NCI-H2171 treated with DMSO at 0.1 percent for 48 hours (cell line): ENCODE measurements around the gene MAPK4.

Experiments used
- DNase-seq: peaks from one replicate; lab custom pipeline; 2025; lab: John Stamatoyannopoulos, UW

The MAPK4 gene

DNA sequence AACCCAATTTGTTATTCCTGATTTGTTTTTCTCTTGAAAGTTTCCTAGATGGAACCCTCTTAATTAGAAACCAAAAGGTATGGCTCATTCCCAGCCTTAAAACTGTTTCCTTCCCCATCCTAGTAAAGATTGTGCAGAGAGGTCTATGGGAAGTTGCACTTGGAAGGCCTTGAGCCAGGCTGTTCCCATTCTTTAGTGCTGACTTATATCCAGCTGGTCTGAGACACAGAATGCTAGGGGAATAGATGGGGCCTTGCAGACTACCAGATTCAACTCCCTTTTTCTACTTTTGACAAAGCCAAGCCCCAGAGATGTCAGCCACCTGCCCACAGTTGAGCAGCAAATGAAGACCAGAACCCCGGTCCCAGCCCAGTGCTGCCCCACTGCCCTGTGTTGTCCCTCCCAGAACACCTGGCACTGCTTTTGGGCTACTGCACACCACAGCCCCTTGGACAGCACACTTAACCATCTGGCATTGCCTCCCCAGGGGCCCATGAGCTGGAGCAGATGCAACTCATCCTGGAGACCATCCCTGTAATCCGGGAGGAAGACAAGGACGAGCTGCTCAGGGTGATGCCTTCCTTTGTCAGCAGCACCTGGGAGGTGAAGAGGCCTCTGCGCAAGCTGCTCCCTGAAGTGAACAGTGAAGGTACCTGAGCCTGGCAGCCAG lies 161.7 kb downstream of the MAPK4 start:
- peak; percentile 43 for DNase-seq

- no peak for DNase-seq
Measured at GRCh38 chr18:50722311-50722710, 162.4 kb downstream of the MAPK4 start.

- no peak for DNase-seq
Measured at GRCh38 chr18:50724751-50725151, 164.9 kb downstream of the MAPK4 start.

- DNase-seq = peak; percentile 84
Measured at GRCh38 chr18:50726960-50727589, 167.2 kb downstream of the MAPK4 start.

GRCh38 chr18:50727721-50728471 lies 168.0 kb downstream of the MAPK4 start:
- DNase-seq = no peak

GRCh38 chr18:50729376-50729775 lies 169.5 kb downstream of the MAPK4 start:
- DNase-seq = no peak

DNA sequence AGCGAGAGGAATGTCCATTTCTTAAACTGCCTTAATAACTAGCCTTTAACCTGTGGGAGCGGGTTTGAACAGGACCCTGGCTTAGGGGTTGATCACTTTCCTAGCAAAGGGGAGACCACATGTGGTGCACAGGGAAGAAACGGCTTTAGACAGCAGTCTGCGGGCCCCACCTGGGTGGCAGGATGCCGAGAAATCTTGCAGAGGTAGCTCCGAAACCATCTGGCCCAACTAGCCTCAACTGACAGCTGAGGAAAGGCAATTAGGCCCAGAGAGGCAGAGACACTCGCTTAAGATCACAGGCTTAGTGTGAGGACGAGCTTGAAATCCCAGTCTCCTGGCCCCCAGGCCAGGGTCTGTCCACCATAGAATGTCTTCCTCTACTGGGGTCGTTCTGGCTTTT lies 170.1 kb downstream of the MAPK4 start:
- peak; percentile 53 for DNase-seq

- DNase-seq = no peak
Measured at GRCh38 chr18:50734342-50734741, 174.5 kb downstream of the MAPK4 start.

DNA sequence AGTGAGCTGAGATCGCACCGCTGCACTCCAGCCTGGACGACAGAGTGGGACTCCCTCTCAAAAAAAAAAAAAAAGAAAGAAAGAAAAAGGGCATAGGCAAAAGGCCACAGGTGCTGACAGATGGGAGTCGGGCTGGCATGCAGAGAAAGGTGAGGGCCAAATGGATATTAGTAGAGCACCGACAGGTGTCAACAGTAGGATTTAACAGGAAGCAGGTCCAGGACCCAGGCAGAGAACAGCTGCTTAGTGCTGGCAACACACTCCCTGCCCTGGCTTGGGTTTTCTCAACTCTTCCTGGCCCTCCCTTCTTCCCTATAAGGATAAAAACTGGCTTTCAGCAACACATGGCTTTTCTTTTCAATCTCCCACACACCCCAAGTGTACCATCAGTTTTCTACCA lies 175.0 kb downstream of the MAPK4 start:
- peak; percentile 32 for DNase-seq

GRCh38 chr18:50737127-50737526 lies 177.2 kb downstream of the MAPK4 start:
- DNase-seq = no peak

GRCh38 chr18:50738098-50738757 lies 178.3 kb downstream of the MAPK4 start:
- no peak for DNase-seq

DNA sequence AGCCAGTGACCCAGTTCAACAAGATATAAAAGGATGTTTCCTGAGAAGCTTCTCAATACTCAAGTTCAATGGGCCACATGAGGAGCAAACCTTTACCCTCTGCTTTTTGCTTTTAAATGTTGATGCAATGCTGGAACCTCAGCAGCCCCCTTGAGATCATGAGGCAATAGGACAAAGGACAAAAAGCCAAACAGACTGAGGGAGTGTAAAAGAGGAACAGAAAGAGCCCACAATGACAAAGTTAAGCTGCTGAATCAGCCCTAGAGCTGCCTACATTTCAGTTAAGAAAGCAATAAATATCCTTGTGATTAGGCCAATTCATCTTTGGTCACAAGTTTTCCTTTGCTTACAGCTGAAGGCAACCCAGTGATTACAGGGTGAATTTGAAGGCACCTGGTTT lies 183.1 kb downstream of the MAPK4 start:
- no peak for DNase-seq

- no peak for DNase-seq
Measured at GRCh38 chr18:50744253-50744652, 184.4 kb downstream of the MAPK4 start.

- DNase-seq = no peak
Measured at GRCh38 chr18:50745945-50746344, 186.1 kb downstream of the MAPK4 start.

DNA sequence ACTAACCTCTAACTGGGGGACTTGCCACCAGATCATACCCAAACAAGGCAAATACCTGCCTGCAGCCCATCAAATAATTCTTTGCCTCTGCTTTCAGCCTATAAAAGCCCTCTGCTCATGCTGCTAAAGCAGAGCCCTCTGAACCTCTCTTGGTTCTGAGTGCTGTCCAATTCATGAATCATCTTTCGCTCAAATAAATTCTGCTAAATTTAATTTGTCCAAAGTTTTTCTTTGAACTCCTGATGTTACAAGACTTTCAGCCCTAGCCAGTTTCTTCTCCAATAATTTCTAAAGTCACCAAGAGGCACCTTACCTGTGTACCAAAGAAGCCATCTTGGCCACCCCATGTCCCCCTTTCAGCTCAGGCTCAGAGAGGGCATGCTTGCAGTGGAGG lies 188.0 kb downstream of the MAPK4 start:
- DNase-seq = no peak

- DNase-seq = peak; percentile 15
Measured at GRCh38 chr18:50748243-50749229, 188.6 kb downstream of the MAPK4 start.

- no peak for DNase-seq
Measured at GRCh38 chr18:50749421-50749820, 189.5 kb downstream of the MAPK4 start.

DNA sequence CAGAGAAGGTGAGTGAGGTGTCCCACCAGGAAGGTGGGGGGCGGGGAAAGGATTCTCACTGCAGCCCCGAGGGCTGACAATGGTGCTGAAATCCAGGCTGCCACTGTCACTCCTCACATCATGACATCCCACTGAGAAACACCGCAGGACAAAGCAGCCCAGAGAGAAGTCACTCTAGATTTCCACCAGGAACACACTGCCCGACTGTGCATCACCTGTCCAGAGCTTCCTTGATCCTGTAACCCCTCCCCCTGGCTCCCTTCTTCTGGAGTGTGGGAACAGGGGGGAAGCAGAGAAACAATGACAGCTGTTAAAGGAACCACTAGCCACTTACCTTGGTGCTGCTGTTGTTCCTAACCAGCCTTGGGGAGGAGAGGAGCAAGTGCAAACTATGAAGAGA lies 190.1 kb downstream of the MAPK4 start:
- DNase-seq = no peak

DNA sequence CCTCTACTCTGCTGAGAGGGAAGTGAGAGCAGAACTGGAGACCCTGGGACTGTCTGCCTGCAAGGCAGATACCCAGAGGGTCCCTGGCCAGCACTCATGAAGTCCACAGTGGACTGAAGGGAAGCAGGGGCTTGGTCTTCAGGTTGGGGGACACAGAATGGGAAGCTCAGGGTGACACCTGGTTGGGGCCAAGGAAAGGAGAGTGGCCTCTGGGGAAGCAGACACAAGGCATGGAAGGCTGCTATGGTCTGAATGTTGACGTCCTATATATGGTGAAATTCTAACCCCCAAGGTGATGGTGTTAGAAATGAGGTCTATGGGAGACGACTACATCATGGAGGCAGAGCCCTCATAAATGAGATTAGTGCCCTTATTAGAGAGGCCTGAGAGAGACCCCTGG lies 190.7 kb downstream of the MAPK4 start:
- no peak for DNase-seq

DNA sequence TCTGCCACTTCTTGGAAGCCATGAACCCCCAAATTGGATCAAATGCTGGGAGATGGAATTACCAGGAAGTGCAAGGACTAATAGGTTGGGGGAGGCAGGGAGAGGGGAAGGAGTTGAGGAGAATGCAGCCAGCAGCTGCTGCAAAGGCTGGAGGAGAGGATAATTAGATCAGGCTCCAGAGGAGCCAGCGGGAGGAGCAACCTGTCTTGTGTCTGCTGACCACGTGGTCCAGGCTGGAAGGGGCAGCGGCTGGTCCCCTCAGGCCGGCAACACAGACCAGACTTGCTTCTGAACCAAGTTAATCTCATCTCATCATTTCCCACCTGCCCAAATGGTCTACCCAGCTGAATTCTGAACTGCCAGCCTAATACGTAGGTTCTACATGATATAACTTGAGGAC lies 191.6 kb downstream of the MAPK4 start:
- peak; percentile 11 for DNase-seq

DNA sequence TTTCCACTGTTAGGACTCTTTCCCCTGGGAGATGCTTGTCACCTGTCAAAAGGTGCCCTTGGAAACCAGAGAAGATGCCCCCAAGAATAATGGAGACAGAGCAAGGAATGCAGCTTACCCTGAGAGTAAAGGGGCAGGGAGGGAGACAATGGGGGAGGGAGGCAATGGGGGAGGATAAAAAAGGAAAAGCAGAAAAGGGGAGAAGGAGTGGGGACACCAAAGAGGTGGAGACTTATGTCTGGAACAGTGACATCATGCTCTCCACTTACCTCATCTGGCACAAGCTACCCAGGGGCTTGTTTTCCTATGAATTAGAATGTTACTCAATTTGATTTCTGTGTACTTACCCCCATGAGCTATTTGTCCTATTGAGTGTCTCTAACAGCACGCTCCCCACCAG lies 192.1 kb downstream of the MAPK4 start:
- no peak for DNase-seq

DNA sequence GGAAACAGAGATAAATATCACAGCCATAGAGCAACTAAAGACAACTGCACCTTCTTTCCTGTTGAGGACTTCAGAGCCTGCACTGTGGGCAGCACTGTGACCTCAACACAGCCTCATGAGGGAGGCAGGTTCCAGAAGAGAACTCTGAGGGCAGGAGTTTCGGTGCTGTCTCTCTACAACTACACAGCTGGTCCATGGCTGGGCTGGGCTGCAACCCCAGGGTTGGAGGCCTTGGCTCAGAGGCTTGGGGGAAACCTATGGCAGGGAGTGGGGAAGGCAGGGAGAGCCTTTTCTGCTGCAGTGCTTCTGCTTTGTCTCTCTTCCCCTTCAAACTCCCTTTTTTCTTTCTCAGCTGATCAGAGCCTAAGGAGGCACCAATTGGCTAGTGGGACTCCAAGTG lies 193.4 kb downstream of the MAPK4 start:
- no peak for DNase-seq
